ENCODE results near the gene PLA2G5.
"Not testable (repeated sequence)": the region's sequence is repeated elsewhere in the genome, so short reads cannot be mapped to it uniquely, and the experiment has no call there.

Gene PLA2G5

DNA sequence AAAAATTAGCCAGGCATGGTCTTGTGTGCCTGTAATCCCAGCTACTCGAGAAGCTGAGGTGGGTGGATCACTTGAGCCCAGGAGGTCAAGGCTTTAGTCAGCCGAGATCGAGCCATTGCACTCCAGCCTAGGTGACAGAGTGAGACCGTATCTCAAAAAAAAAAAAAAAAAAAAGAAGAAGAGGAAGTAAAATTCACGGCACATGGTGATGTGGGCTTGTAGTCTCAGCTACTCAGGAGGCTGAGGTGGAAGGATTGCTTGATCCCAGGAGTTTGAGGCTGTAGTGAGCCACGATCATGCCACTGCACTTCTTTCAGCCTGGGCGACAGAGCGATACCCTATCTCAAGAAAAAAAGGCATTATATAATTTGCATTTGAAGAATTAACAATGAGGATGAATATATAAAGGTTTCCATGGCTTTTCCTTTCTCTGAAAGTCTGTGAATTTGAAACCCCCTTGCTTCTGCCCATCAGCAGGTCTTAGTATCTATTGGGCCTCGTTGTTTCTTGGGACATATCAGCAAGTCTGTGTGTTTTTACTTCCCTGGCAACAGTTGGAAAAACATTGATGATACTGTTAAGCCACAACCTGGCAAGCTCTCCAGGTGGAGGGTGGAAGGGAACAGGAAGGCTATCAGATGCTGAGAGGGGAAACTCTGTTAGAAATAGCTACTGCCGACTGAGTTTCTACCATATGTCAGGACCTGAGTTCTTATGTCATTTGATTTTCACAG, 53.9 kb downstream of the PLA2G5 start:
- DNase-seq, result no peak

DNA sequence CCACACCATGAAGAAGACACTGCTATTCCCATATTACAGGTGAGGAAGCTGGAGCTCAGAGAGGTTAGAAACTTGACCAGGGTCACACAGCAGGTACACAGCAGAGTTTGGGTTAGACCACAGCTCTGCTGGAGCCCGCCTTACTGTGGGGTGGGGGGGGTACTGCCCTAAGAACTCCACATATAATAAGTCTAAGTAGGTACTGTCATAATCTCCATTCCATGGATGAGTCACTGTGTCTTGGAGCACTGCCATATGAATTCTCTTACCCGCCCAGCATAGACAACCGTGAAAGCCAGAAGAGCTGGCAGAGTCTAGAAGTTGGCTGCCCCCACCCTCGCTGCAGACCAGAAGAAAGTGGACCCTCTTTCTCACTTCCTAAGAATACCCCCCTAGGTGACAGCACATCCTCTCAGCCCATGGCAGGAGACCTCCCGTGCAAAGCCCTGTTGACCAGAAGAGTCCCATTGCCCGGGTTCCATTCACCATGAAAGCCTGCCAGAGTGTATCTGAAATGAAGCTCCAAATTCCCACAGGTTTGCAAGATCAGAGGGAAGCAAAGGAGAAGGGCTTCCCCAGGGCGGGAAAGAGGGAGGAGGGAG, 54.6 kb downstream of the PLA2G5 start:
- DNase-seq, result no peak

DNA sequence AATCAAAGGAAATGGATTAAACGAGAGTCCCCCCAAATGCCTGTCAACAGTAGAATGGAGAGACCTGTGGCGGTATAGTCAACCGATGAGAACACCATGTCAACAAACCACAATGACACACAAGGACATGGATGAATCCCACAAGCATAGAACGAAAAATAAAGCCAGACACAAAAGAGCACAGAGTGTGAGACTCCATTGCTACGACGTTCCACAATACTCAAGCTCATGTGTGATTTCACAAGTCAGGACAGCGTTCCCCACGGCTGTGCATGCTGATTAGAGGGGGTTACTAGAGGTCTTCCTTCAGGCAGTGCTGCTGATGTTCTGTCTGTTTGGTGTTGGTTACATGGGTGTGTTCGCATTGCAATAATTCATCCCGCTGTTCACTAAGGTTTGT, 55.1 kb downstream of the PLA2G5 start:
- DNase-seq, result no peak

DNA sequence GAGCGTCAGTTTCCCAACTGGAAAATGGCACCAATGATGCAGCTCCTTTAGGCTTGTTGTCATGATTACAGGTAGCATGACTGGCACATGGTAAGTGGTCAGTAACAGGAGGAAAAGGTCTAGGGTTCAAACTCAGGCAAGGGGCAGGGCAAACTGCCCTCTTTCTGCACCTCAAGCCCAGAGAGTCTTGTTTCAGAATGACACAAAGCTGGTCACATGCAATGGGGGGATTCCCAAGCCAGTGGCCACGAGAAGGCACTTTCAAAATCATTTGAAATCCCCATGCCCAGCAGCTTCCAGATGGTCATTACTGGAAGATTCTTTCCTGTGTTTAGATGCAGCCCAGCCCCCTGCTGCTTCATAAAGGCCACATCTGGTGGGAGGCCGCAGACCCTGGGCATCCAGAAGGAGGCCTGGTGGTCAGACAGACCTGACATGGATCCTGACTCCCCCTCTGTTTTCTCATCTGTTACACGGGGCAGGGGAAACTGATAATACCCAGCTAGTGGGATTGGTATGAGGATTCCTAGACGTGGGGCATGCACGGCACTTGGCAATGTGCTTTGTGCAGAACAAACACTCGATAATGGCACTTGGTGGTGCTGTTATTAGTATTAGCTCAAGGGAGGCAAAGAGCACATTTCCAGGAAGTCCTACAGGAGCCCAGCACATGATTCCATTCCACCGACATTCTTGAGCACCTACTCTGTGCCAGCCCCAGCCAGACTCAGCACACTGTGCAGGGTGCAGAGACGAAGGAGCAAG, 56.2 kb downstream of the PLA2G5 start:
- no peak for DNase-seq

DNA sequence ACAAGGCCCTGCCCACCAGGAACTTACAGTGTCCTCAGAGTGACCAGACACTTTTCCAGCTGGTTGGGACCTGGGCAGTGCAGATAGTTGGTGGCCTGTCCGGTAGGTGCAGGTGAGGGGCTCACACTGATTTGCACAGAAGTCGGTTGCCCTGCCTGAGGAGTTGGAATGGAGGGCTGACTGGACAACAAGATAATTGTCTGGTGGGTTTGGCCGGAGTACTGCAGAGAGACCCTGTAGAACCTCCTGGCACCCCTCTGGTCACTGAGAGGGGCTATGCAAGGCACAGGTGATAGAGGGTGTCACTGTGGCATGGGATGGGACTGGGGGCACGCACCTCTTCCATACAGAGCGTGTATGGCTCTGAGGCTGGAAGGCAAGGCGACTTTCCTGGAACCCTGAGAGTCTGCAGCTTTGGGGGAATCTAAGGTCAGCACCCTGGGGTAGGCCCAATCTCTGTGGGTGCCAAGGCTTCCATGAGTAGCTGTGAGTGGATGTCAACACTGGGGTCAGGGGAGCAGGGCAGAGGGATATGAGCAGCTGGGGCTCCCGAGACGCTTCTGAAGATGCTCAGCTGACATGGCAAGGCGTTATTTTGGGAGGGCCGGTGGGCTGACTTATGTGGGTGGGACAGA, 56.9 kb downstream of the PLA2G5 start:
- DNase-seq, result no peak

DNA sequence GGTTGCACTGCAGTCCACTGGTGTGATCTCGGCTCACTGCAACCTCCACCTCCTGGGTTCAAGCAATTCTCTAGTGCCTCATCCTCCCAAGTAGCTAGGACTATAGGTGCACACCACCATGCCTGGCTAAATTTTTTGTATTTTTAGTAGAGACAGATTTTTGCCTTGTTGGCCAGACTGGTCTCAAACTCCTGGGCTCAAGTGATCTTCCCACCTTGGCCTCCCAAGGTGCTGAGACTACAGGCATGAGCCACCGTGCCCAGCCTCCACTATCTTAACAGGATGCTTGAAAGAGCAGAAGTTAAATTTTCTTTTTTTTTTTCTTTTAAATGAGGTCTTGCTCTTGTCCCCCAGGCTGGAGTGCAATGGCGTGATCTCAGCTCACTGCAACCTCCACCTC, 60.5 kb downstream of the PLA2G5 start:
- DNase-seq, result not testable (repeated sequence)

DNA sequence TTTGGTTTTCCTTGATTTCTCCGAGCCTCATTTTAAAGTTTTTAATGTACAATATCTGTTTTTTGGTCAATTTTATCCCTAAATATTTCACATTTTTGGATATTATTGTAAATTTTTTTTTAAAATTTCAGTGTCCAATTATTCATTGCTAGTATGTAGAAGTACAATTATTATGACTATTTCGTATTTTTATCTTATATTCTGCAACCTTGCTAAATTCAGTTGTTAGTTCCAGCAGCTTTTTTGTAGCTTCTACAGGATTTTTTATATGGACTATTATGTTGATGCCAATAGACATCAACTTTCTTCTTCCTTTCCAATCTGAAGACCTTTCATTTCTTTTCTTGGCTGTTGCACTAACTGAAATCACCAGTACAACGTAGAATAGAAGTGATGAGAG, 65.0 kb downstream of the PLA2G5 start:
- DNase-seq, result no peak

DNA sequence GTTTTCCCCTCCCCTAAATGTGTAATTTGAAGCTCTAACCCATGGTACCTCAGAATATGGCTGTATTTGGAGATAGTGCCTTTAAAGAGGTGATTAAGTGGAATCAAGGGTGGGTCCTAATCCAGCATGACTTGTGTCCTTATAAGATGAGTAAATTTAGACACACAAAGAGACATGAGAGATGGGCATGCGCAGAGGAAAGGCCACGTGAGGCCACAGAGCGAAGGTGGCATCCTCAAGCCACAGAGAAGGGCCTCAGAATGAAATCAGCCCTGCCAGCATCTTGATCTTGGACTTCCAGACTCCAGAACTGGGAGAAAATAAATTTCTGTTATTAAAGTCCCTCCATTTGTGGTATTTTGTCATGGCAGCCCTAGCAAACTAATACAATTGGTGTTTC, 66.3 kb downstream of the PLA2G5 start:
- DNase-seq, result no peak

DNA sequence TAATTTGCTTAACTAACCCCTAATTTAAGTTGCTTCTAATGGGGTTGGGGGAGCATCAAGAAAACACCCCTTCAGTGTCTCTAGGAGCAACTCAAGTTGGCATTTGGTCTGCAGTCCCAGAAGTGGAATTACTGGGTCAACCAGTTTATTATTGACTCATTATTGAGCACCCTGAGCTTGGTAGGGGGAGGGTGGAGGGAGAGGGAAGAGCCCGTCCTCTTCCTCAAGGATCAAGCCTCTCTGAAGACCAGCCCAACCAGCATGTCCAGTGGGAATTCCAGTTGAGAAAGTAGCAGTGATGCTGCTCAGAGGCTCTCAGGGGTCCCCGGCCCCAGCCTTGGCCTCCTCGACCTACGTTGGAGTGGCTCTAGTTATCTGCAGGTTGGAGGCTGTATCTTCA, 67.1 kb downstream of the PLA2G5 start:
- DNase-seq, result no peak

DNA sequence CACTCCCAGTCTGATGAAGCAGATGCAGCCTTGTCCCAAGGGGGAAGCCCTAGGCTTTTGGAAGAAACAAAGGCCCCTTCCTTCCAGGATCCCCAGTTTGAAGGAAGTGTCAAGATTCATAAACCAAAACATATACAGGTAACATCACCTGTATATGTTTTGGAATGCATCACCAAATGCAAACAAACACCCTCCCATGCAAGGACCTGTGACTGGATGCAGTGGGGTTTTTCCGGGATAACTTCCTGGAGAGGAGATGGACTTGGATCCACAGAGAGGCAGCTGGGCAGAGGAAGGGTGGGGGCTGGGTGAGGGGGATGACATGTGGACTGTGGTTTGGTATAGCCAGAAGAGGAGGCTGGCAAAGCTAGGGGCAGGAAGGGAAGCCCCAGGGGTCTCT, 67.6 kb downstream of the PLA2G5 start:
- no peak for DNase-seq

DNA sequence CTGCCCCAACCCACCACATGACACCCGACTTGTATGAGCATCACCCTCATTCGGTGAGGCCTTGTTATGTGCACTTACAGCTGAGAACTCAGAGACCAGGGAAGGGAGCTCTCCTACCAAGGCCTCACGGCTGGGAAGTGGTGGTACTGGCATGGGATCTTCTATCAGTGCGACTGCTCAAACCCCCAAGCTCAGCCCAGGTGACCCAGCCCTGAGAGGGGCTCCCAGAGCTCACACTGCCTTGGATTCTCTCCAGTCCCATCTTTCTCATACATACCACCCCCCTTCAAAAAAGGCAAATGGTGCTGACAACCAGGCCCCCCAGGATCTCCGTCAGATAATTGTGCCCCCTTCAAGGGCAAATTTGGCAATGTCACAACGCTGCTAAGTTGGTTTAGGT, 68.4 kb downstream of the PLA2G5 start:
- no peak for DNase-seq

DNA sequence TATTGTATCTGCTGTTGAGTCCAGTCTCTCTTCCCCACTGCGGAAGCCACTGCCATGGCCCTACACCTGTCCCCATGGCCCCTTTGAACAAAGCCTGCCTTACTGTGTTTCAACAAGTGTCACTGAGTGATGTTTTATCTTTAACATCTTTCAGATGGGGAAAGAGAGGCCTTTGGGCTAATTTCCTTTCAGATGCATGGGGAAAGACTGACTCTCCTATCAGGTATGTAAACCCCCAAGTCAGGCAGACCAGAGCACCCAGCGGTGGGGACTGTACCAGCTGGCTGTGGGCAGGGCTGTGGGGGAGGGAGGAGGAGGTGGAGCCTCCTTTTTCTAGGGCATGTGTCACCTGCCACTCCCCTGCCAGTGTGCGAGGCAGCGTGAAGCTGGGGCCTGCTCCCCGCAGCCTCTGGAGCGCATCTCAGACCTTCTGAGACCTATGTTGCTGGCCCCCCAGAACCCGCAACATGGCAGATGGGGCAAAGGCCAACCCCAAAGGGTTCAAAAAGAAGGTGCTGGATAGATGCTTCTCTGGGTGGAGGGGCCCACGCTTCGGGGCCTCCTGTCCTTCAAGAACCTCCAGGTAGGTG, 69.1 kb downstream of the PLA2G5 start, which contains the start of gene PLA2G2F:
Gene PLA2G2F, plus strand, starts transcription at position 363 of the 590 bp plus-strand sequence. Its CDS starts 105 bp downstream, at position 468.
- no peak for DNase-seq

DNA sequence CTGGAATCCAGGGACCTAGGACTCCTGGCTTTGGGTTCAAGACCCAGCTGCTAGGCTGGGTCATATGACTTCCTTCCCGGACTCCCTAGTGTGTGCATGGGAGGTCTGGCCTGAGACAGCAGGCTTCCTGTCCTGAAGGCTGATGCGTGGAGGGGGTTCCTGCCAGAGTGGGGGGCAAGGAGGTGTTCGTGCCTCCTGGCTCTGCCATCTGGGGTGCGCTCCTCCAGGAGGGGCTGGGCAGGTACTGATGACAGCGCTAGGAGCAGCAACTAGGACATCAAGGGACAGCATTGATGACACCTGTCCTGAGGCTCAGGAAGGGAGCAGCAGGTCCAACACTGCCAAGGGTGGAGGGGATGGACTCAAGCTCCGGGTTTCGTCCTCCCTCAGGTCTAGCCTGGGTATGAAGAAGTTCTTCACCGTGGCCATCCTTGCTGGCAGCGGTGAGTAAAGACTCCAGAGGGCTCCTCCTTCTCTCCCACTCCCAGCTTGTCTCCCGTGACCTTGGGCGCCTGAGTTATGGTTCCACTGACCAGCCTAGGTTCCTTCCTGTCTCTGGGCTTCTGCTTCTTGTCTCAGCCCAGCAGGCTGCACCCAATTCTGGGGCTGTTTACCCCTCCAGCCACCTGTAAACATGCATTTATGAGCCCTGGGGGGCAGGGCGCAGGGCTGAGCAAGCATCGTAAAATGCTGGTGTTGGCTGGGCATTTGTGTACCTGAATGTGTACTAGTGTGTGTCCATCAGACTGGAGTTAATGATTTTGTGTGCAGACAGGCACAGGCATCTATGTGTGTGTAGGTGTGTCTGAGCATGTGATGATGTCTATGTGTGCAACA, 70.0 kb downstream of the PLA2G5 start:
- no peak for DNase-seq

DNA sequence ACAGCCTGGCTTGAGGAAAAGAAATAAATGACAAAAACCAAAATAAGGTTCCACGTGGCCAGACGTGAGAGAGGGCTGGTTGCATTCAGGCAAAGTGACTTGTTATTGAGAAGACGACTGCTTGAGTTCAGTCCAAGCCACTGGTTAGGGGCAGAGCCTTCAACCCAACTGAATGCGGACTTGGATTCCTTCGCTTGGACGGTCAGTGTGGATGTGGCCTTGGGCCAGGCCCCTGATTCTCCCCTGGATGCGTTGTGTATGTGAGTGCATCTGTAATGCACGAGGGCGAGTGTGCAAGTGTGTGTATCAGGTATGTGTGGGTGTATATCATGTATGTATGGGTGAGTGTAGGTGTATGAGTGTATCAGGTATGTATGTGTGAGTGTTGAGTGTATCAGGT, 71.0 kb downstream of the PLA2G5 start:
- no peak for DNase-seq

DNA sequence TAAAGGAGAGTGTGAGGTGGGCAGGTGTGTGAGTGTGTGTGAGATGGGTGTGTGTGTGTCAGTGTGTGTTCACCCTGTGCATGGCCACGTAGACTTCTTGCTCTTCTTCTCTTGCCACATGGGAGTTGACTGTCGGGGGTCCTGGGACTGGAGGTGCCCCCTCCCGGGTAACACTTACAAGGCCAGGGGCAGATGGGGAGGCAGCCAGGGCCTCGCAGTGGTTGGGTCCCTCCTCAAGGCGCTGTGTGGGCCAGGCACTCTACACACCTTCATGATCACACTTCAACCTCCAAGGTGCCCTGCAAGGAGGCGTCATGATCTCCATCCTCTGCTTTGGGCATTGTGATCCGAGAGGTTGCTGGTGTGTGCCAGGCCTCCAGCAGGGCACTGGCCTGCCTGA, 71.5 kb downstream of the PLA2G5 start:
- no peak for DNase-seq
